ENCODE measurements around the gene CCDC136. TPM values are rescaled to one million over a fixed set of nuclear protein-coding genes. Genes with fewer than 3 reads are reported as not detected.

The CCDC136 gene
- total RNA-seq, 2 experiments from 2014 or later, result 11.7 to 33.5 TPM

DNA sequence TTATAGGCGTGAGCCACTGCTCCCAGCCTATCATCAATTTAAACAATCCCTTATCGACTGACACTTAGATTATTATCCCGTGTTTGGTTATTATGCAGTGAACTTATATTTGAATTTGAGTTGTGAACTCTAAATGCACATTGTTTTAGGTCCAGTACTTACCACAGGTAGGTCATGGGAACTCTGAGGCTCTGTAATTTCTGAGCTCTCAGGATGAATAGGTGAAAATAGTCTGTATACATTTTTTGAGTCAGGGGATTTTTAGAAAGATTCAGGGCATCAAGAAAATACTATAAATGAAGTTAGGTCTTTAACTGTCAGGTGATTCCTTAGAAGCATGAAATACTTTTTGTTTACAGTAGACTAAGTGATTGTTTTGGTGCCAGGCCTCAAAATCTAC lies 8.8 kb downstream of the CCDC136 start:
- ChIA-PET POLR2A (no interaction called here), CTCF (ENCODE audit: unreplicated experiment) (no interaction called here)
- Histone ChIP-seq H3K27ac (ENCODE audit: low read depth, low read length, poor library complexity, severe bottlenecking) (no peak overlapping the region), H3K36me3 (ENCODE audit: insufficient read depth, low read length) (no peaks in the 10 kb centered on the region; the same call in 1 of the 2 replicates), H3K9me3 (ENCODE audit: low read length) (no peaks in the 10 kb centered on the region), H3K4me3 (ENCODE audit: low read depth, low read length, poor library complexity, severe bottlenecking) (no peak overlapping the region), H4K20me1 (ENCODE audit: insufficient read depth, low read length) (no peaks in the 10 kb centered on the region), H3K9me2 (ENCODE audit: insufficient read depth, low read length) (no peaks in the 10 kb centered on the region), H3K4me2 (ENCODE audit: low read length) (no peak overlapping the region), H3K4me1 (ENCODE audit: insufficient read depth, low read length, poor library complexity, severe bottlenecking) (no peaks in the 10 kb centered on the region), H2AFZ (ENCODE audit: low read length) (no peak overlapping the region), H3K79me2 (ENCODE audit: insufficient read depth, low read depth, low read length) (no peaks in the 10 kb centered on the region)
- no peak for DNase-seq (ENCODE audit: low spot score)
- TSS peak; percentile 19 for BruUV-seq (replicated peaks)
- TF ChIP-seq, protein P1, sequence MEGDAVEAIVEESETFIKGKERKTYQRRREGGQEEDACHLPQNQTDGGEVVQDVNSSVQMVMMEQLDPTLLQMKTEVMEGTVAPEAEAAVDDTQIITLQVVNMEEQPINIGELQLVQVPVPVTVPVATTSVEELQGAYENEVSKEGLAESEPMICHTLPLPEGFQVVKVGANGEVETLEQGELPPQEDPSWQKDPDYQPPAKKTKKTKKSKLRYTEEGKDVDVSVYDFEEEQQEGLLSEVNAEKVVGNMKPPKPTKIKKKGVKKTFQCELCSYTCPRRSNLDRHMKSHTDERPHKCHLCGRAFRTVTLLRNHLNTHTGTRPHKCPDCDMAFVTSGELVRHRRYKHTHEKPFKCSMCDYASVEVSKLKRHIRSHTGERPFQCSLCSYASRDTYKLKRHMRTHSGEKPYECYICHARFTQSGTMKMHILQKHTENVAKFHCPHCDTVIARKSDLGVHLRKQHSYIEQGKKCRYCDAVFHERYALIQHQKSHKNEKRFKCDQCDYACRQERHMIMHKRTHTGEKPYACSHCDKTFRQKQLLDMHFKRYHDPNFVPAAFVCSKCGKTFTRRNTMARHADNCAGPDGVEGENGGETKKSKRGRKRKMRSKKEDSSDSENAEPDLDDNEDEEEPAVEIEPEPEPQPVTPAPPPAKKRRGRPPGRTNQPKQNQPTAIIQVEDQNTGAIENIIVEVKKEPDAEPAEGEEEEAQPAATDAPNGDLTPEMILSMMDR (conservative IDR thresholded peaks at IDR 0.05; ENCODE audit: low read length), result no peak
- TF ChIP-seq EZH2phosphoT487 (IDR thresholded peaks at IDR 0.05; ENCODE audit: borderline replicate concordance, low read depth, low read length), result no peak
- intact Hi-C loops (cut with micrococcal nuclease; ENCODE audit: unreplicated experiment), result no loop called here

DNA sequence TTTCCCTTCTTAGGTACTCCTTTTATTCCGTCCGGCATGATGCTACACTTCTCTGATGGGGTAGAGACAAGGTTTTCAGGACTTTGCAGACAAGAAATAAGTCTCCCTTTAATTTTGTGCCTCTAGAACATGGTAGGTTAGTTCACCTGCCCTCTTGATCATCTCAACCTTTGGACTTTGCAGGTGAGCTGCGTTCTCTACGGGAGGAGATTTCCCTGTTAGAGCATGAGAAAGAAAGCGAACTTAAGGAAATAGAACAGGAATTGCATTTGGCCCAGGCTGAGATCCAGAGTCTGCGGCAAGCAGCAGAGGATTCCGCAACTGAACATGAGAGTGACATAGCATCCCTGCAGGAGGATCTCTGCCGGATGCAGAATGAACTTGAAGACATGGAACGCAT lies 9.2 kb downstream of the CCDC136 start:
- Histone ChIP-seq H3K9me3 (ENCODE audit: low read length) (no peaks in the 10 kb centered on the region), H4K20me1 (ENCODE audit: insufficient read depth, low read length) (no peaks in the 10 kb centered on the region), H3K4me2 (ENCODE audit: low read length) (no peak overlapping the region), H3K36me3 (ENCODE audit: insufficient read depth, low read length) (no peaks in the 10 kb centered on the region; the same call in 1 of the 2 replicates), H2AFZ (ENCODE audit: low read length) (no peak overlapping the region), H3K4me3 (ENCODE audit: low read depth, low read length, poor library complexity, severe bottlenecking) (no peak overlapping the region), H3K27ac (ENCODE audit: low read depth, low read length, poor library complexity, severe bottlenecking) (no peak overlapping the region), H3K4me1 (ENCODE audit: insufficient read depth, low read length, poor library complexity, severe bottlenecking) (no peaks in the 10 kb centered on the region), H3K9me2 (ENCODE audit: insufficient read depth, low read length) (no peaks in the 10 kb centered on the region), H3K79me2 (ENCODE audit: insufficient read depth, low read depth, low read length) (no peaks in the 10 kb centered on the region)
- ChIA-PET POLR2A (no interaction called here), CTCF (ENCODE audit: unreplicated experiment) (no interaction called here)
- intact Hi-C loops (cut with micrococcal nuclease; ENCODE audit: unreplicated experiment), result no loop called here
- TF ChIP-seq, protein P1 (conservative IDR thresholded peaks at IDR 0.05; ENCODE audit: low read length), result no peak
- TF ChIP-seq EZH2phosphoT487 (IDR thresholded peaks at IDR 0.05; ENCODE audit: borderline replicate concordance, low read depth, low read length), result no peak
- no TSS peak for BruUV-seq (replicated peaks)
- no peak for DNase-seq (ENCODE audit: low spot score)

DNA sequence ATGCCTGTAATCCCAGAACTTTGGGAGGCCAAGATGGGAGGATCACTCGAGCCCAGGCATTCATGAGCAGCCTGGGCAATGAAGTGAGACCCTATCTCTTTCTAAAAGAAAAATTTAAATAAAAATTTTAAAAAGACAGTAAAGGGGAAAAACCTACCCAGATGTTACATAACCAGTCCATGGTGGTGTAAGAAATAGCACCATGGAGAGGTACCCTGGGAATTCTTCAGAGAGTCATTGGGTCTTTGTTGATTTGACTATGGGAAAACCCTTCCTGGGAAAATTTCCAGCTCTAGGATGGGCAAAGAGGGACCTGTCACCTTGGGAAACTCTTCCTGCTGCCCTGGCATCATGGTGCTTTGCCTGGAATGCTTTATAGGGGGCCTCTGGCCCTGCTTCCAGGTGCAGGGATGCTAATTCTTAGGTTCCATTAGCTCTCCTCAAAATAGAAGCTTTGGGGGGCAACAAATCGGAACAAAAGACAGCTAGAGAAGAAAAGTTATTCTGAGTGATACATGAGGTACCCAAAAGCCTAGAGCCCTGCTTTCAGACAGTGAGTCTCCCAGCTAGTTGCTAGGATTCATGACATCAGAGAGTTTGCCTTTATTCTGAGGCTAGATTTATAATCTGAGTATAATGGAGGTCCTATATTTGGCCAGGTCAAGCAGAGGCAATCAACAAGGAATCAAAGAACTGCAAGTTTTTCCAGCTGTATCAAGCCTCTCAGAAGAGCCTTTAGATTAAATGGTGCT lies 10.1 kb downstream of the CCDC136 start:
- ChIA-PET CTCF (ENCODE audit: unreplicated experiment) (no interaction called here), POLR2A (interaction anchor here (0.8 kb wide), 1 partner anchor 42 kb away, joined by 3 read pairs; no protein-coding TSS in a partner anchor)

More for the DNA sequence above, 10.1 kb downstream of the CCDC136 start:
- no peak for TF ChIP-seq EZH2phosphoT487 (IDR thresholded peaks at IDR 0.05; ENCODE audit: borderline replicate concordance, low read depth, low read length)
- TF ChIP-seq, protein P1 (conservative IDR thresholded peaks at IDR 0.05; ENCODE audit: low read length), result no peak
- no peak overlapping the region for H3K4me3 ChIP-seq (ENCODE audit: low read depth, low read length, poor library complexity, severe bottlenecking)
- H3K9me3 ChIP-seq (ENCODE audit: low read length), result no peaks in the 10 kb centered on the region
- DNase-seq (ENCODE audit: low spot score), result no peak
- no peak overlapping the region for H3K4me2 ChIP-seq (ENCODE audit: low read length)
- intact Hi-C loops (cut with micrococcal nuclease; ENCODE audit: unreplicated experiment), result no loop called here
- no peaks in the 10 kb centered on the region for H4K20me1 ChIP-seq (ENCODE audit: insufficient read depth, low read length)
- no peaks in the 10 kb centered on the region for H3K4me1 ChIP-seq (ENCODE audit: insufficient read depth, low read length, poor library complexity, severe bottlenecking)
- H3K79me2 ChIP-seq (ENCODE audit: insufficient read depth, low read depth, low read length), result no peaks in the 10 kb centered on the region
- no peaks in the 10 kb centered on the region; the same call in 1 of the 2 replicates for H3K36me3 ChIP-seq (ENCODE audit: insufficient read depth, low read length)
- no peak overlapping the region for H3K27ac ChIP-seq (ENCODE audit: low read depth, low read length, poor library complexity, severe bottlenecking)
- no peak overlapping the region for H2AFZ ChIP-seq (ENCODE audit: low read length)
- H3K9me2 ChIP-seq (ENCODE audit: insufficient read depth, low read length), result no peaks in the 10 kb centered on the region
- no TSS peak for BruUV-seq (replicated peaks)

All from OCI-LY7 (cell line).